Natural killer cell treated with Interleukin-12 subunit alpha and Interleukin-12 subunit beta and Interleukin-15 and Interleukin-18, amount 100 ng/mL, for 72 hours (primary cell): ENCODE measurements around the gene VSIG8. TPM values are rescaled to one million over a fixed set of nuclear protein-coding genes. Genes with fewer than 3 reads are reported as not detected.

Experiments used
- ATAC-seq, 2 donors: fragments of 150-1000 bp; cut with Tn5 transposase in 1 of 2; sonication (Bioruptor Pico), chemical (Tn5 transposase) in 1 of 2; 2 replicates each; pipeline ENCODE4 v1.10.0; 2021
- DNase-seq: peaks from one replicate; pipeline ENCODE4 v3.0.0; 2022; ENCODE audit warnings: low spot score
- H3K27ac Mint-ChIP-seq, 2 donors: 1 replicate in 1 of 2; 2 replicates in 1 of 2; pipeline ENCODE4 v1.8.0; 2022; ENCODE audit warnings: mixed read lengths in 2 of 2, mild to moderate bottlenecking in 1 of 2, moderate library complexity in 1 of 2
- H3K27me3 Mint-ChIP-seq, 2 donors: 1 replicate in 1 of 2; 2 replicates in 1 of 2; pipeline ENCODE4 v1.8.0; 2022; ENCODE audit warnings: mixed read lengths in 2 of 2
- H3K36me3 Mint-ChIP-seq: one replicate; pipeline ENCODE4 v1.8.0; 2022; ENCODE audit warnings: mixed read lengths
- H3K4me1 Mint-ChIP-seq, 2 donors: 1 replicate in 1 of 2; 2 replicates in 1 of 2; pipeline ENCODE4 v1.8.0; 2022; ENCODE audit warnings: low read depth in 2 of 2, mixed read lengths in 2 of 2, mild to moderate bottlenecking in 1 of 2
- H3K4me3 Mint-ChIP-seq: one replicate; pipeline ENCODE4 v1.8.0; 2022; ENCODE audit warnings: mixed read lengths
- H3K9me3 Mint-ChIP-seq: 2 replicates; pipeline ENCODE4 v1.8.0; 2022; ENCODE audit warnings: mixed read lengths
- total RNA-seq, 2 donors: library from RNA; stranded (reverse); gene quantifications; one replicate each; pipeline ENCODE4 v1.2.3, GENCODE V29; 2022

The VSIG8 gene
- total RNA-seq, 2 donors from 2014 or later = not detected

DNA sequence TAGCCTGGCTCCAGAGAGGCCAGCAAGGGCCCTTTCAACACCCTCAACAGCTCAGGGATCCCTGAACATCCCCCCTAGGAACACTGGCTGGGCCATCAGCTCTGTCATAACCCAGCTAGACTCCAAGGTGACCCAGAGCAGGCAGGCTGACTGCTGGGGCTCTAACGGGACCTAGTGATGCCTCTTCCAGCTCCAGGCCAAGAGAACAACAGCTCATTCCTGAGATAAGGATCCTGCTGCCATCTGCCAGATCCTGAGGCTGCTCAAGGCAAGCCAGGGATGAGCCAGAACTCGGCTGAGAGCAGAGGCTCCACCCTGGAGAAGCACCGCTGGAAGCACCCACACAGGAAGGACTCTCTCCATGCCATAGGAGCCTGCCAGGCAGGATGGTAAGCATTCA, 2.0 kb downstream of the VSIG8 start:
- H3K4me1 Mint-ChIP-seq = peaks cover 0 to under 1% of the 10 kb centered on the region in 2 donors
- DNase-seq (no peak), ATAC-seq (no peak)
- no peaks in the 10 kb centered on the region for H3K9me3 Mint-ChIP-seq
- no peak overlapping the region for H3K27ac Mint-ChIP-seq
- H3K36me3 Mint-ChIP-seq = no peaks in the 10 kb centered on the region
- no peak overlapping the region for H3K4me3 Mint-ChIP-seq
- H3K27me3 Mint-ChIP-seq = peaks cover 0 to 8% of the 10 kb centered on the region in 2 donors

DNA sequence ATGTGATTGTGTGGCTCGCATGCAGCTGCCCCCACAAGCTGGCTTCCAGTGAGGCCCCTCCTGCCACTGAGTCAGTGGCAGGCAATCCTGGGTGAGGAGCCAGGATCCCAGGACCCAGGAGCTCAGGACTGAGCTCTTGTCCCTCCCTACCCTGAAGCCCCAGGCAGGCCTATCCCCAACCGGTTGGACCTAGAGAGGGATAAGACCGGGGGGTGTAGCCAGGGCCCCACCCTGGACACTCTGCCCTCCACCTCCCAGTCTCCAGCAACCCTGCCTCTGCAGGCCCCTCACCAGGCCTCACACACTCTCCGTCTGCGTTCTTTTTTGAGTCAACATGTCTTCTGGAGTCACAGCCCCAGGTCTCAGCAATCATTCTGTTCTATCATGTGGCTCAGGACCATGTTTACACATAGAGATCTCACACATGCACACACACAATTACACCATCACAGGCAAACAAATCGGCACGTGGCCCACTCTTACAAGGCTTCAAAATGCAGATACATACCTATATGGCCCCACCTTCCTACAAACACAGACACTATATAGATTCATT, 2.6 kb downstream of the VSIG8 start:
- no peaks in the 10 kb centered on the region for H3K9me3 Mint-ChIP-seq
- ATAC-seq = no peak
- H3K4me3 Mint-ChIP-seq = no peak overlapping the region
- no peaks in the 10 kb centered on the region for H3K36me3 Mint-ChIP-seq
- H3K27me3 Mint-ChIP-seq = peaks cover 0 to 6% of the 10 kb centered on the region in 2 donors
- peaks cover 5 to 6% of the 10 kb centered on the region in 2 donors for H3K4me1 Mint-ChIP-seq
- no peak overlapping the region for H3K27ac Mint-ChIP-seq
- no peak for DNase-seq

DNA sequence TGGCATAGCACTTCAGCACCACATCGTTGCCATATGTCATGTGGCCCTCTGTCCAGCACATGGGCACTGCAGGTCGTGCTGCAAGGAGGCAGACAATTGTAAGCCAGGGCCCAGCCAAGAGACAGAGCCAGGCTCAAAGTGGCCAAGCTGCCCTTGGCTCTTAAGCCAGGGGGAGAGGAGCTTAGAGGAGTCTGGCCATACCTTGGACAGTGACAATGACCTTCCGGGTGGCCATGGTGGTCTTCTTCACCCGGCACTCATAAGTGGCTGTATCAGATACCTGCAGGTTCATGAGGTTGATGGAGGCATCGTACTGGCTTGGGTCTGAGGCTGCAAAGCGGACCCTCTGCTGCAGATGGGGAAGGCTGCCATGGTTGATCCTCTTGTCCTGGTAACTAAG, 4.6 kb downstream of the VSIG8 start:
- H3K4me3 Mint-ChIP-seq = no peak overlapping the region
- DNase-seq = no peak
- H3K9me3 Mint-ChIP-seq = no peaks in the 10 kb centered on the region
- no peak overlapping the region for H3K27ac Mint-ChIP-seq
- H3K4me1 Mint-ChIP-seq = peaks cover 10 to 13% of the 10 kb centered on the region in 2 donors
- ATAC-seq = no peak
- no peaks in the 10 kb centered on the region for H3K36me3 Mint-ChIP-seq
- H3K27me3 Mint-ChIP-seq = peaks cover 0 to 2% of the 10 kb centered on the region in 2 donors

DNA sequence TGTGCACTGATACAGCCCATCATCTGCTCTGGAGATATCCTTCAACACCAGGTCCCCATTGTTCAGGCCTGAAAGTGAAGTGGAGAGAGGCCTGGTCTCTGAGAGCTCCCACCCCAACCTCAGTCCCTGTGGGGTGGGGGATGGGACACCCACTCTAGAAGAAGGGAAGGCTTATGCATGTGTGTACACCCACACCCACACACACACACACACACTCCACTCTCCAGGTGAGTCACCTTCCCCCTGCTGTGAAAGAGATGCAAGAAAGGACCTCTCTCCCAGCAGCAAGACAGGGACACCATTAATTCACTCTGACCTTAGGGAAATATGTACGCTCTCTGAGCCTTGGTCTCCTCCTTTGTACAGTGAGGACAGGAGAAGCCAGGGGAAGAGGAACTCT, 5.9 kb downstream of the VSIG8 start:
- ATAC-seq (no peak), DNase-seq (no peak)
- peaks cover 10 to 13% of the 10 kb centered on the region in 2 donors for H3K4me1 Mint-ChIP-seq
- H3K9me3 Mint-ChIP-seq = no peaks in the 10 kb centered on the region
- H3K27me3 Mint-ChIP-seq = no peaks in the 10 kb centered on the region
- no peaks in the 10 kb centered on the region for H3K36me3 Mint-ChIP-seq
- peak overlapping the region; percentile 1 for H3K4me3 Mint-ChIP-seq
- H3K27ac Mint-ChIP-seq = no peak overlapping the region

DNA sequence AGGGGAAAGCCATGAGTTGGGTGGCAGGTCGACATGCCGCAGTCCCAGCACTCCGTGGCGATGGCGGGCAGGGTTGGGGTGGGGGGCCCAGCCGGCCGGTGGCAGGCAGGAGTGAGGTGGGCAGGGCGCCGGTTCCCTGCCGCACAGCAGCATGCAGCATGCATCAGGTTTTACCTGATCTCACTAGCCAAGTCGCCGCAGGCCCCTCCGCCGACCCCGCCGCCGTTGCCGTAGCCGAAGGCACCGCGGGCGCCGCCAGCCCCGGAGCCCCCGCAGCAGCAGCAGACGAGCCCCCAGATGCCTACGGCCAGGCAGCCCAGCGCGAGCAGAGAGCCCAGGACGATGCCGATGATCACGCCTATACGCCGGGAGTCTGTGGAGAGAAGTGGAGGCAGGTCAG, 6.7 kb downstream of the VSIG8 start:
- H3K4me1 Mint-ChIP-seq = peaks cover 10 to 13% of the 10 kb centered on the region in 2 donors
- no peak for DNase-seq
- H3K27ac Mint-ChIP-seq = peak overlapping the region in 1 of 2 donors; percentile 54
- H3K4me3 Mint-ChIP-seq = no peak overlapping the region
- no peak for ATAC-seq
- H3K9me3 Mint-ChIP-seq = no peaks in the 10 kb centered on the region
- no peaks in the 10 kb centered on the region for H3K36me3 Mint-ChIP-seq
- H3K27me3 Mint-ChIP-seq = no peaks in the 10 kb centered on the region

DNA sequence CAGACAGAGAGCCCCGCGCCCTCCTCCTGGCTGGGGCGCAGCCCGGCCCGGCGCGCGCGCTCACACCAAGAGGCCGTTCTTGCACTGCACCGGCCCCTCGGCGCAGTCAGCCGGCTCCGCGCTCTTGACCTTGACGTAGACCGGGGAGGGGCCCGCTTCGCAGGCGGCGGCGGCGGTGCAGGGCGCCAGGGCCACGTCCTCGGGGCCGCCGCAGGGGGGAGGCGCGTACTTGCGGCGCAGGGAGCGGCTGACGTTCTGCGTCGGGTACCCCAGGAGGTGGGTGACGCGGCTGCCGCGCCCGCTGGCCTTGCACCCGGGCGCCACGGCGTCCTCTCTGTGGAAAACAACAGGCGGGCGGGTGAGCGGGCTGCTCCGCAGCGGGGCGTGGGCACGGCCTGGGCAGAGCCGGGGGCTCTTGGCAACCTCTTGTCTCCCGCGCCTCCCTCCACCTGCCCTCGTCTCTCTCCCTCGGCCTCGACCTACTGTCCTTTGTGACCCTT, 7.7 kb downstream of the VSIG8 start:
- Mint-ChIP-seq H3K9me3 (no peaks in the 10 kb centered on the region), H3K4me3 (peak overlapping the region; percentile 94), H3K27me3 (no peaks in the 10 kb centered on the region), H3K27ac (peak overlapping the region; percentile 2 to 54), H3K4me1 (peaks cover 13% of the 10 kb centered on the region in 2 donors), H3K36me3 (no peaks in the 10 kb centered on the region)
- ATAC-seq (peak; percentile 95 to 96), DNase-seq (peak; percentile 81)

DNA sequence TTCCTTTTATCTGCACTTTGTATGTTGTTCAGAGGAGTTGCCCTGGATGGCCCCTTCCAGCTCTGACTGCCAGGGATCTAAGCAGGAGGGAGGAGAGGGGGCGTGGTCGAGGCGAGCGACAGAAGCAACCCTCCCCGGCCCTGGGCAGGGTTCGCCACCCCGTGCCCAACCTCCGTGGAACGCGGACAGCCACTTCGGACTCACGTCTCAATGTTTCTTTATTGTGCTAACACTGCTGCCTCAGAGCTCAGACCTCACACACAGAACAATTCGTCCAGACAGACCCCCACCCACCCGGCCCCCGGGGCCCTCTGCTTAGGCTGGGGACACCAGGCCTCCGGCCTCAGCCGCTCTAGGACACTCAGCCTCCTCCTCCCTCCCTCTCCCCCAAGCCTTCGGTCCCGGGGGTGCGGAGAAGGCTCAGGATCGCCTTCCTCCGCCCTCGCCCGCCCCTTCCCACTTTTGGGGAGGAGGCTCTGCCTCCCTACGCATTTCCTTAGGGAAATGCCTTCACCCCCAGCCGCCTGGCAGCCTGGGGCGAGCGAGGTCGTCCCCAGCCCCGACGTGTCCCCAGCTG, 8.3 kb downstream of the VSIG8 start:
- no peaks in the 10 kb centered on the region for H3K9me3 Mint-ChIP-seq
- H3K4me3 Mint-ChIP-seq = peak overlapping the region; percentile 73
- H3K4me1 Mint-ChIP-seq = peaks cover 13% of the 10 kb centered on the region in 2 donors
- H3K27me3 Mint-ChIP-seq = no peaks in the 10 kb centered on the region
- ATAC-seq = peak in 1 of 2 donors; percentile 13
- no peak overlapping the region for H3K27ac Mint-ChIP-seq
- H3K36me3 Mint-ChIP-seq = no peaks in the 10 kb centered on the region
- DNase-seq = no peak

DNA sequence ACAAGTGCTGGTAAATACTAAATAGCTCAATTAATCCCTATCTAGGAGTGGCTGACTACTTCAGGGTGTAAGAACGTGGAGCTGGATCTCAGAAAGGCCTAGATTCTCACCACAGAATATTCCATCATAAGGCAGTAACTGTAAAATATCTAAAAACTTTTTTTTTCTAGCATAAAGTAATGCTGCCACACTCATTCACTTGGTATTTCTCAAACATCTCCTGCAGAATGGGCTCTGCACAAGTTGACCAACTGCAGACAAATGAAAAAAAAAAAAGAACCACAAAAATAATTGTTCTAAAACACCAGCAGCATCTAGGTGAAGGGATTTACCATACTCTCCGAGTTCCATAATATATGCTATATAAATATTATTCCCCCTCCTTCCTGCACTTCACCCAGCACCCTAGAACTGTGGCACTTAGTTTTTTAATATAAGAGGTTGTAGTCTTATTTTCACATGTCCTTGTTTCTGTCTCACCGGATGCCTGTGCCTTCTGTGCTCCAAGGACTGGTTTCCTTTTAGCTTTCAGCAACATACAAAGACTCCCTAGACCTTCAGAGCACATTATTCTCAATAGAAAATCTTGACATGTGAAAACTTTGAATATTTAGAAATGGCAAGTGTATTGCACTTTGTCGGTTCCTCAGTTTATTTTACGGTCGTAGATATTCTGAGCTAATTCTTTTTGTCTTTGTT, 8.9 kb downstream of the VSIG8 start:
- no peak overlapping the region for H3K27ac Mint-ChIP-seq
- peaks cover 13% of the 10 kb centered on the region in 2 donors for H3K4me1 Mint-ChIP-seq
- H3K36me3 Mint-ChIP-seq = no peaks in the 10 kb centered on the region
- no peaks in the 10 kb centered on the region for H3K27me3 Mint-ChIP-seq
- no peaks in the 10 kb centered on the region for H3K9me3 Mint-ChIP-seq
- DNase-seq (no peak), ATAC-seq (no peak)
- H3K4me3 Mint-ChIP-seq = peak overlapping the region; percentile 73

DNA sequence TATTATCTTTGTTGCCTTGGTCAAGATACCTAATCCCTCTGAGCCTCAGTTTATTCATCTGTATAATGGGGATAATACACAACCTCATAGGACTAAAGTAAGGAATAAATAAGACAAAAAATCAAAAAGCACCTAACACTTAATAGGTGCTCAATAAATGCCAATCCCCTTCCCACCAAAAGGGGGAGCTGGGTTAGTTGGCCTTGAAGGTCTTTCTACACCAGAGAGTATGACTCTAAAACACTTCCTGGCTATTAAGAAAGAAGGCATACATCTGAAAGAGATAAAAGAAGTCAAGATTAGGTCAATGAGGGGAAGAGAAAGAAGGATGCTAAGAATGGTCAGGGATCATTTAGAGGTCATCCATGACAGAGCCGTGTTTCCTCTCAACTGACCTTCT, 11.1 kb downstream of the VSIG8 start:
- H3K9me3 Mint-ChIP-seq = no peaks in the 10 kb centered on the region
- H3K4me3 Mint-ChIP-seq = no peak overlapping the region
- ATAC-seq (no peak), DNase-seq (no peak)
- H3K4me1 Mint-ChIP-seq = peaks cover 13 to 17% of the 10 kb centered on the region in 2 donors
- no peaks in the 10 kb centered on the region for H3K36me3 Mint-ChIP-seq
- H3K27me3 Mint-ChIP-seq = peaks cover 0 to 6% of the 10 kb centered on the region in 2 donors
- no peak overlapping the region for H3K27ac Mint-ChIP-seq

DNA sequence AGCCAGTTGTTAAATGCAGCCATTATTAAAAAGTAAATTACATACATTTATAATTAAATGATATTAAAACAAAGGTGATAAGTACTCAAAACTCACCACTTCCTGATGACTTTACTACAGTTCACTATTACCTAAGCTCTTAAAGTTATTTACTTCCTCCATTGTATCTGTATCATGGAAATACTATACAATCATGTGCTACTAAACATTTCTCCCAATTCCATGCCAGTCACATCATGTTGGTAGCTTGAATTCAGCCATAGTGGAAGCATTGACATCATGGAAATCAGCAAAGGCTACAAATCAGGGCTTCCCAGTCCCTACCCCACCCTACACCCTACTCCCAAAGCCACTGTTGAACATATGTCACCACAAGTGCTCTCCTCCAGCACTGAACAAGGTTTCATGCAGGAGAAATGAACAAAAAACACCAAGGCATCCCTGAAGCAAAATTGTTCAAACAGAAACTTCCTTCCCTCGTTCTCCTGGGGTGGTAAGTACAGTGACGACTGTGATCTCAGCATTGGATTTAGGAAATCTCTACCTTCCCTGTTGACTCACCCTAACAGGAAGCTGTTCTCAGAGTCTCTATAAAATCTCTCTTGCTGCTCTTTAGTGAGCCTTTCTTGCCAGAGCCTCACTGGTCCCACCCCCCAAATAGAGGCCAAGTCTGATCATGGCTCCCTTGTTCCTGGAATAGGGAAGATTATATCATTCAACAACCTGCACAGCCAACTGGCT, 12.7 kb downstream of the VSIG8 start:
- peaks cover 7 to 16% of the 10 kb centered on the region in 2 donors for H3K4me1 Mint-ChIP-seq
- H3K9me3 Mint-ChIP-seq = no peaks in the 10 kb centered on the region
- H3K27me3 Mint-ChIP-seq = peaks cover 2 to 11% of the 10 kb centered on the region in 2 donors
- no peaks in the 10 kb centered on the region for H3K36me3 Mint-ChIP-seq
- DNase-seq = no peak
- no peak overlapping the region for H3K4me3 Mint-ChIP-seq
- H3K27ac Mint-ChIP-seq = no peak overlapping the region
- no peak for ATAC-seq

DNA sequence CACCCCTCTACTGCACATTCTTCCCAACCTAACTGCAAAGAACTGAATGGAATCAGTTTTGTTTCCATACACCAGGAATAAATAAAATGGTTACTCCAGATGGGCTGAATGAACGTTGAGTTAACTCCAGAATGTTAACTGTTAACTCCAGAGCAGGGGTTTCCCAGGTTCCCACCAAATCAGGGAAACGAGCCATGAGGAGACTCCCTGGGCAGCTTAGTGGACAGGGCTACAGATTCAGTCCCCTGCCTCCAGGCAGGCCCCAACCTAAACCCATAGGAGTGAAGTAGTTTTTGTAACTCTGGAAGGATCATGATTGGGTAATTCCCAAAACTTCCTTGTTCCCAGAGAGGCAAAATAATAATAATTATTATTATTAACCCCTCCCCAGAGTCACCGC, 14.1 kb downstream of the VSIG8 start:
- H3K27me3 Mint-ChIP-seq = peaks cover 15 to 21% of the 10 kb centered on the region in 2 donors
- peaks cover 0 to 10% of the 10 kb centered on the region in 2 donors for H3K4me1 Mint-ChIP-seq
- H3K27ac Mint-ChIP-seq = no peak overlapping the region
- no peak overlapping the region for H3K4me3 Mint-ChIP-seq
- no peaks in the 10 kb centered on the region for H3K36me3 Mint-ChIP-seq
- DNase-seq (no peak), ATAC-seq (no peak)
- H3K9me3 Mint-ChIP-seq = no peaks in the 10 kb centered on the region

DNA sequence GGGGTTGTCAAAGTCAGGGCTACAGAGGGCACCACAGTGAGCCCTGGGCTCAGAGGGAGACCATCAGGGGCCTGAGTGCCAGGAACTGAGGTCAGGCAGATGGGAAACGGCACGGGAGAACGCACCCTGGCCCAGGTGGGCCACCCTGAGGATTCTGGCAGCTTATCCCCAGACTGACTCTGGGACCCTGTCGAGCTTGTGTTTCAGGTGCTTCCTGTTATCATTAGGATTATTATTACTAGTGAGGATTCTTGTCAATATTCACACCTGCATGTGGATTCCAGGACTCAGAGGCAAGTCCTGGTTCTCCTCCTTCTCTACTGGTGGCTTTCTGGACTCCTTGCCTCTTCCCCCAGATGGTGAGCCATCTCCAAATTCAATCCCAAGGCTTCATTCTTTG, 15.2 kb downstream of the VSIG8 start:
- no peak for ATAC-seq
- no peaks in the 10 kb centered on the region for H3K36me3 Mint-ChIP-seq
- no peak overlapping the region for H3K4me3 Mint-ChIP-seq

DNA sequence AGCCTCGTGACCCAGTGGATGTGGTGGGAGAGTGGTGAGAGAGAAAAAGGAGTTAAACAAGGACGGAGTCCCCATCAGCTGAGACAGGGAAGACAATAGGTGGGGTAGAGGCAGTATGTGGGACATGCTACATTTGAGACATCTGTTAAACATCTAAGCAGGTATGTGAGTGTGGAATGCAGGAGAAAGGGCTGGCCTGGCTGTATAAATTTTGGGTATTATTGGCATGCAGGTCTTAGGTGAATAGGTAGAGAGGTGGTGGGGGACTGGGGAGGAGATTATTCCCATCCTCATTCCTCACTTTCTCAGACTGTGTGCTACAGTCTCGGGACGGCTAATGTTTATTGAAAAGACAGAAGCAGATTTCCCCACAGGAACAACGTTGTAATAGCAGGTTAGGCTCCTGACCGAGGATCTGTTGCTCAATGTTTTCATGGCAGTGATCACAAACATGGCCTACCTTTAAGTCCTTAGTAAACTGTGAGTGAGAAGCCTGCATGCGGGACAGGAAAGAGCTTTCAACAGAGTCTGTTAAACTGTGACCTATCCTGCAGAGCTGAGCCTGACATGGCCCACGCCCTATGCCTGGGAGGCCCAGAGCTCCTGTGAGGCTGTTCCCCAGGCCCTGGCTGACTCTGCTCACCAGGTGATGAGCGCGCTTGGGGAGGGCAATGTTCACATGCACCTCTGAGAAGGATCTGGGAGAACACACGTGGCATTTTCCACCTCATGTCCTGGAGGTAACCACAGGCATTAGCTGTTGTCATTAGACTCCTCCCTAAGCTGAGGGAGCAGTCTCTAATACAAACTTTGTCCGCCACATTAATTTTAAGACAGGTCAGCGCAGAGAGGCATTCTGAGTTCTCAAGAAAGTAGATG, 16.5 kb downstream of the VSIG8 start:
- no peaks in the 10 kb centered on the region for H3K9me3 Mint-ChIP-seq
- H3K4me1 Mint-ChIP-seq = peaks cover 0 to 16% of the 10 kb centered on the region in 2 donors
- H3K36me3 Mint-ChIP-seq = no peaks in the 10 kb centered on the region
- no peak overlapping the region for H3K4me3 Mint-ChIP-seq
- ATAC-seq (no peak), DNase-seq (no peak)
- H3K27me3 Mint-ChIP-seq = peaks cover 24 to 28% of the 10 kb centered on the region in 2 donors
- H3K27ac Mint-ChIP-seq = no peak overlapping the region

More for the DNA sequence above, 15.2 kb downstream of the VSIG8 start:
- Mint-ChIP-seq H3K27ac (no peak overlapping the region), H3K27me3 (peaks cover 15 to 22% of the 10 kb centered on the region in 2 donors), H3K4me1 (peaks cover 0 to 10% of the 10 kb centered on the region in 2 donors), H3K9me3 (no peaks in the 10 kb centered on the region)
- DNase-seq = no peak
